K562 (cell line): ENCODE results near the gene CRYBG2. TPM values are rescaled to one million over a fixed set of nuclear protein-coding genes. Genes with fewer than 3 reads are reported as not detected.

Source experiments
- BRF1 ChIP-seq: IDR thresholded peaks from 3 replicates; pipeline ENCODE4 v1.6.1; 2011; ENCODE audit warnings: borderline replicate concordance, mild to moderate bottlenecking; ENCODE audit not compliant: insufficient read length; ENCODE audit errors: extremely low read depth
- CHD4 ChIP-seq: fragments of 200-600 bp; sonication (generic); IDR thresholded peaks from 3 replicates; pipeline ENCODE4 v1.6.1; 2012; ENCODE audit warnings: low read depth, mild to moderate bottlenecking, mixed read lengths, low read length, inconsistent platforms; ENCODE audit not compliant: insufficient read depth, insufficient replicate concordance, poor library complexity, severe bottlenecking
- ETV5 ChIP-seq: sonication (generic); formaldehyde crosslinking; IDR thresholded peaks from 2 replicates; pipeline ENCODE4 v1.4.0; 2020; ENCODE audit warnings: low read depth, mild to moderate bottlenecking, missing genetic modification reagents
- NCOR1 ChIP-seq: fragments of 450-650 bp; IDR thresholded peaks from 2 replicates; pipeline ENCODE4 v1.6.1; 2016; ENCODE audit warnings: mild to moderate bottlenecking, moderate library complexity
- NRF1 ChIP-seq, 2 experiments: fragments of 450-650 bp; IDR thresholded peaks in 1 of 2; conservative IDR thresholded peaks in 1 of 2; 2 replicates each; pipeline ENCODE4 v1.6.1; 2014; ENCODE audit warnings: mild to moderate bottlenecking in 2 of 2
- PTRF ChIP-seq: fragments of 450-650 bp; IDR thresholded peaks from 2 replicates; pipeline ENCODE4 v1.6.1; 2016; ENCODE audit warnings: mild to moderate bottlenecking, missing genetic modification characterization, missing compliant biosample characterization
- SPI1 ChIP-seq: IDR thresholded peaks from 2 replicates; pipeline ENCODE4 v1.6.1; 2011; ENCODE audit warnings: low read depth, low read length, control low read depth, borderline replicate concordance
- TEAD4 ChIP-seq, 2 experiments: sonication (generic) in 1 of 2; formaldehyde crosslinking in 1 of 2; IDR thresholded peaks; 2 replicates each; pipeline versions ENCODE4 v1.6.1 to v1.8.0; 2012 to 2022; ENCODE audit warnings: borderline replicate concordance in 1 of 2, inconsistent platforms in 1 of 2, low read length in 1 of 2, mild to moderate bottlenecking in 1 of 2, missing genetic modification reagents in 1 of 2
- XRCC5 ChIP-seq: fragments of 200-400 bp; formaldehyde crosslinking; IDR thresholded peaks from 2 replicates; pipeline ENCODE4 v1.6.1; 2017; ENCODE audit warnings: low read depth, mild to moderate bottlenecking, low read length
- ZFX ChIP-seq: sonication (generic); formaldehyde crosslinking; IDR thresholded peaks from 2 replicates; pipeline ENCODE4 v1.8.0; 2022; ENCODE audit warnings: mild to moderate bottlenecking, missing genetic modification reagents, moderate library complexity
- ZKSCAN8 ChIP-seq: fragments of 200-800 bp; sonication (Bioruptor generic); IDR thresholded peaks from 2 replicates; pipeline ENCODE4 v1.6.1; 2016; ENCODE audit warnings: missing genetic modification characterization, missing compliant biosample characterization
- ZNF134 ChIP-seq: fragments of 250-450 bp; sonication (Bioruptor Pico); conservative IDR thresholded peaks from 2 replicates; pipeline ENCODE4 v1.4.0; 2020
- ZNF408 ChIP-seq: fragments of 250-450 bp; sonication (Bioruptor Pico); IDR thresholded peaks from 2 replicates; pipeline ENCODE4 v1.4.0; 2020; ENCODE audit warnings: low read depth, mild to moderate bottlenecking, moderate library complexity
- ZNF717 ChIP-seq: fragments of 250-450 bp; sonication (Bioruptor Pico); IDR thresholded peaks from 2 replicates; pipeline ENCODE4 v1.5.0; 2021
- polyA plus RNA-seq, 8 experiments: library from polyadenylated mRNA; depleted of rRNA in 4 of 8; stranded (reverse) in 5 of 8; unstranded in 3 of 8; fragments of >200 nt; fragmentation: Nextera tagmentation in 2 of 8; fragmentation: Illumina TruSeq in 1 of 8; extraction: Ambion mirVana in 2 of 8; extraction: Trizol in 1 of 8; gene quantifications; 2 replicates each; pipeline versions ENCODE4 v1.2.1 to v1.2.3, GENCODE V29; 2011 to 2014; ENCODE audit warnings: inconsistent platforms in 1 of 8, missing spikeins in 1 of 8
- total RNA-seq, 7 experiments: library from RNA; depleted of rRNA in 6 of 7; stranded (reverse); fragments of >200 nt in 6 of 7; fragmentation: Illumina TruSeq in 2 of 7; extraction: Trizol in 2 of 7; gene quantifications; 2 replicates each; pipeline versions ENCODE4 v1.2.1 to v1.2.3, GENCODE V29; 2011 to 2021; ENCODE audit warnings: low replicate concordance in 1 of 7
- TF ChIP-seq, protein P1 (sequence below), 3 experiments: IDR thresholded peaks in 2 of 3; conservative IDR thresholded peaks in 1 of 3; 2 replicates each; pipeline ENCODE4 v1.5.1; 2011 to 2012; ENCODE audit warnings: low read length in 3 of 3, mild to moderate bottlenecking in 3 of 3, control low read depth in 2 of 3, improper control_type of control experiment in 1 of 3, inconsistent platforms in 1 of 3, low read depth in 1 of 3, mixed read lengths in 1 of 3, moderate library complexity in 1 of 3; ENCODE audit not compliant: insufficient read depth in 2 of 3
- TF ChIP-seq, protein P2 (sequence below): fragments of 450-650 bp; IDR thresholded peaks from one replicate; pipeline ENCODE4 v1.6.1; 2018; ENCODE audit warnings: mild to moderate bottlenecking, moderate library complexity; ENCODE audit not compliant: partially characterized antibody
- TF ChIP-seq, protein P3 (sequence below), 2 experiments: IDR thresholded peaks; 2 replicates each; pipeline ENCODE4 v1.6.1; 2012; ENCODE audit warnings: improper control_type of control experiment in 2 of 2, low read depth in 2 of 2, low read length in 2 of 2, borderline replicate concordance in 1 of 2
- TF ChIP-seq, protein P4 (sequence below): sonication (generic); formaldehyde crosslinking; IDR thresholded peaks from 2 replicates; pipeline ENCODE4 v1.8.1; 2023; ENCODE audit warnings: mild to moderate bottlenecking, missing genetic modification reagents

CRYBG2 gene
- total and polyA plus RNA-seq, 9 of the 15 experiments (the other 6 are each of a cell fraction or from before 2014, with no cell fraction given), result 0.39 to 8.5 (median 3.7) TPM

DNA sequence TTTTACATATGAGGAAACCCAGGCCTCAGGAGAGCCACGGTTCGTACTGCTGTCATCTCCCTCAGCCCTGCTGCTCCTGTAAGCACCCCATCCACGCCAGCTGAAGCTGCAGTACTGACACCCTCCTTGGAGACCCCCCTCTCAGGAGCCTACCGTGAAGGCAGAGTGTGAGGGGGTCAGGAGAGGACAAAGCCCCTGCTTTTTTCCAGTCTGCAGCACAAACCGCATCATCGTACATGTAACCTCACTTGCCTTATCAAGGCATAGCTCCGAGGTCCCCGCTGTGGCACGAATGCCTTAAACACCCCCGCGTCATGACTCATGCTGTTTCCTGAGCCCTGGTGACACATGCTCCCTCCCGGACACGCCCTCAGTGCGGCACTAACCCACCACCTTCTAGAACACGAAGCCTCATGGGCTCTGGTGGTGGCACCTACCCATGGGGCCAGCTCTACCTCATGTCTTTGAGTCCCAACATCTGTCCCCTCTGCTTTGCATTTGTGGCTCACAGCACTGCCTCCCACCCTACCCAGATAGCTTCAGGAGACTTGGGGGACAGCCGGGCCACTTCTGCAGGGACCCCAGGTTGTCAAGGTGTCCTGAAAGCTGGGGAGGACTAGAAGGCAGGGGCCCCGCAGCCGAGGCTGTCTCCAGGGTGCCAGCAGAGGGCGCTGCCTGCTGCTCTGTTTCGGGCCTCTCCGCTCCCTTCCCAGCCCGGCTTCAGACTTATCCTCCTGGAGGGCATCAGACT, 69.2 kb downstream of the CRYBG2 start (continued):
- TF ChIP-seq, protein P1, sequence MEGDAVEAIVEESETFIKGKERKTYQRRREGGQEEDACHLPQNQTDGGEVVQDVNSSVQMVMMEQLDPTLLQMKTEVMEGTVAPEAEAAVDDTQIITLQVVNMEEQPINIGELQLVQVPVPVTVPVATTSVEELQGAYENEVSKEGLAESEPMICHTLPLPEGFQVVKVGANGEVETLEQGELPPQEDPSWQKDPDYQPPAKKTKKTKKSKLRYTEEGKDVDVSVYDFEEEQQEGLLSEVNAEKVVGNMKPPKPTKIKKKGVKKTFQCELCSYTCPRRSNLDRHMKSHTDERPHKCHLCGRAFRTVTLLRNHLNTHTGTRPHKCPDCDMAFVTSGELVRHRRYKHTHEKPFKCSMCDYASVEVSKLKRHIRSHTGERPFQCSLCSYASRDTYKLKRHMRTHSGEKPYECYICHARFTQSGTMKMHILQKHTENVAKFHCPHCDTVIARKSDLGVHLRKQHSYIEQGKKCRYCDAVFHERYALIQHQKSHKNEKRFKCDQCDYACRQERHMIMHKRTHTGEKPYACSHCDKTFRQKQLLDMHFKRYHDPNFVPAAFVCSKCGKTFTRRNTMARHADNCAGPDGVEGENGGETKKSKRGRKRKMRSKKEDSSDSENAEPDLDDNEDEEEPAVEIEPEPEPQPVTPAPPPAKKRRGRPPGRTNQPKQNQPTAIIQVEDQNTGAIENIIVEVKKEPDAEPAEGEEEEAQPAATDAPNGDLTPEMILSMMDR (IDR thresholded peaks at IDR 0.05 in 2 of 3, conservative IDR thresholded peaks at IDR 0.05 in 1 of 3; ENCODE audit: insufficient read depth in 2 of 3, low read depth in 1 of 3, low read length in 3 of 3), result peak; percentile 89 to 97 (median 92)
- peak; percentile 84 for TF ChIP-seq NCOR1
- peak; percentile 70 for TF ChIP-seq CHD4
- TF ChIP-seq NRF1 (conservative IDR thresholded peaks at IDR 0.05 in 1 of 2, IDR thresholded peaks at IDR 0.05 in 1 of 2), result peak; percentile 55 to 59; a peak in 3 of 4 replicates
- no peak for TF ChIP-seq BRF1
- TF ChIP-seq PTRF (tag), result no peak
- TF ChIP-seq, protein P2, sequence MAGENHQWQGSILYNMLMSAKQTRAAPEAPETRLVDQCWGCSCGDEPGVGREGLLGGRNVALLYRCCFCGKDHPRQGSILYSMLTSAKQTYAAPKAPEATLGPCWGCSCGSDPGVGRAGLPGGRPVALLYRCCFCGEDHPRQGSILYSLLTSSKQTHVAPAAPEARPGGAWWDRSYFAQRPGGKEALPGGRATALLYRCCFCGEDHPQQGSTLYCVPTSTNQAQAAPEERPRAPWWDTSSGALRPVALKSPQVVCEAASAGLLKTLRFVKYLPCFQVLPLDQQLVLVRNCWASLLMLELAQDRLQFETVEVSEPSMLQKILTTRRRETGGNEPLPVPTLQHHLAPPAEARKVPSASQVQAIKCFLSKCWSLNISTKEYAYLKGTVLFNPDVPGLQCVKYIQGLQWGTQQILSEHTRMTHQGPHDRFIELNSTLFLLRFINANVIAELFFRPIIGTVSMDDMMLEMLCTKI, result no peak
- 0 out of 2 replicates have a peak, but pooled peaks have one; percentile 44 for TF ChIP-seq XRCC5
- TF ChIP-seq, protein P3, sequence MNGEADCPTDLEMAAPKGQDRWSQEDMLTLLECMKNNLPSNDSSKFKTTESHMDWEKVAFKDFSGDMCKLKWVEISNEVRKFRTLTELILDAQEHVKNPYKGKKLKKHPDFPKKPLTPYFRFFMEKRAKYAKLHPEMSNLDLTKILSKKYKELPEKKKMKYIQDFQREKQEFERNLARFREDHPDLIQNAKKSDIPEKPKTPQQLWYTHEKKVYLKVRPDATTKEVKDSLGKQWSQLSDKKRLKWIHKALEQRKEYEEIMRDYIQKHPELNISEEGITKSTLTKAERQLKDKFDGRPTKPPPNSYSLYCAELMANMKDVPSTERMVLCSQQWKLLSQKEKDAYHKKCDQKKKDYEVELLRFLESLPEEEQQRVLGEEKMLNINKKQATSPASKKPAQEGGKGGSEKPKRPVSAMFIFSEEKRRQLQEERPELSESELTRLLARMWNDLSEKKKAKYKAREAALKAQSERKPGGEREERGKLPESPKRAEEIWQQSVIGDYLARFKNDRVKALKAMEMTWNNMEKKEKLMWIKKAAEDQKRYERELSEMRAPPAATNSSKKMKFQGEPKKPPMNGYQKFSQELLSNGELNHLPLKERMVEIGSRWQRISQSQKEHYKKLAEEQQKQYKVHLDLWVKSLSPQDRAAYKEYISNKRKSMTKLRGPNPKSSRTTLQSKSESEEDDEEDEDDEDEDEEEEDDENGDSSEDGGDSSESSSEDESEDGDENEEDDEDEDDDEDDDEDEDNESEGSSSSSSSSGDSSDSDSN (IDR thresholded peaks at IDR 0.05; ENCODE audit: borderline replicate concordance in 1 of 2, low read depth in 2 of 2, low read length in 2 of 2), result no peak
- TF ChIP-seq ZNF134 (CRISPR knock-in tag), result 0 out of 2 replicates have a peak, but pooled peaks have one; percentile 2
- TF ChIP-seq ETV5, result peak; percentile 87
- no peak for TF ChIP-seq SPI1
- TF ChIP-seq ZFX (CRISPR knock-in tag), result peak; percentile 70
- no peak for TF ChIP-seq ZKSCAN8 (CRISPR knock-in tag)
- TF ChIP-seq, protein P4, sequence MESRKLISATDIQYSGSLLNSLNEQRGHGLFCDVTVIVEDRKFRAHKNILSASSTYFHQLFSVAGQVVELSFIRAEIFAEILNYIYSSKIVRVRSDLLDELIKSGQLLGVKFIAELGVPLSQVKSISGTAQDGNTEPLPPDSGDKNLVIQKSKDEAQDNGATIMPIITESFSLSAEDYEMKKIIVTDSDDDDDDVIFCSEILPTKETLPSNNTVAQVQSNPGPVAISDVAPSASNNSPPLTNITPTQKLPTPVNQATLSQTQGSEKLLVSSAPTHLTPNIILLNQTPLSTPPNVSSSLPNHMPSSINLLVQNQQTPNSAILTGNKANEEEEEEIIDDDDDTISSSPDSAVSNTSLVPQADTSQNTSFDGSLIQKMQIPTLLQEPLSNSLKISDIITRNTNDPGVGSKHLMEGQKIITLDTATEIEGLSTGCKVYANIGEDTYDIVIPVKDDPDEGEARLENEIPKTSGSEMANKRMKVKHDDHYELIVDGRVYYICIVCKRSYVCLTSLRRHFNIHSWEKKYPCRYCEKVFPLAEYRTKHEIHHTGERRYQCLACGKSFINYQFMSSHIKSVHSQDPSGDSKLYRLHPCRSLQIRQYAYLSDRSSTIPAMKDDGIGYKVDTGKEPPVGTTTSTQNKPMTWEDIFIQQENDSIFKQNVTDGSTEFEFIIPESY (CRISPR knock-in tag), result peak; percentile 78; the same call in 1 of the 2 replicates
- TF ChIP-seq TEAD4 (IDR thresholded peaks at IDR 0.05; ENCODE audit: low read length), result peak; percentile 90
- peak; percentile 15; the same call in 1 of the 2 replicates for TF ChIP-seq TEAD4 (CRISPR knock-in tag; IDR thresholded peaks at IDR 0.05; ENCODE audit: borderline replicate concordance)
- TF ChIP-seq ZNF717, result no peak; the same call in 1 of the 2 replicates
- no peak for TF ChIP-seq ZNF408
